NB4 (cell line): Measurements from ENCODE around the gene CNGA2.

Experiments
- DNase-seq: peaks from one replicate; pipeline ENCODE4 v3.0.0; 2010; ENCODE audit warnings: low read depth
- H3K4me3 ChIP-seq: one replicate; pipeline ENCODE4 v1.5.1; 2011; ENCODE audit warnings: mild to moderate bottlenecking, low read depth, low read length, moderate library complexity
- CTCF ChIP-seq: IDR thresholded peaks from one replicate; pipeline ENCODE4 v1.5.1; 2012; ENCODE audit warnings: low read depth, low read length
- MAX ChIP-seq: IDR thresholded peaks from 2 replicates; pipeline ENCODE4 v1.6.1; 2011; ENCODE audit warnings: low read depth, low read length
- MYC ChIP-seq: IDR thresholded peaks from 2 replicates; pipeline ENCODE4 v1.6.1; 2011; ENCODE audit warnings: low read depth, low read length
- POLR2A ChIP-seq: IDR thresholded peaks from 2 replicates; pipeline ENCODE4 v1.6.1; 2011; ENCODE audit warnings: mild to moderate bottlenecking; ENCODE audit not compliant: insufficient read length; ENCODE audit errors: extremely low read depth

CNGA2 gene

GRCh38 chrX:151726751-151727150 lies 7.8 kb upstream of the CNGA2 start:
- no peak for DNase-seq
- TF ChIP-seq CTCF (no peak), MAX (no peak), MYC (no peak), POLR2A (no peak)
- H3K4me3 ChIP-seq, result no peak overlapping the region

GRCh38 chrX:151727346-151727745 lies 7.2 kb upstream of the CNGA2 start:
- no peak overlapping the region for H3K4me3 ChIP-seq
- DNase-seq, result no peak
- TF ChIP-seq POLR2A (no peak), MYC (no peak), CTCF (no peak), MAX (no peak)

- no peak for DNase-seq
These were observed 5.4 kb upstream of the CNGA2 start for GRCh38 chrX:151729056-151729725.

GRCh38 chrX:151735219-151735618 lies 673 bp downstream of the CNGA2 start:
- TF ChIP-seq POLR2A (no peak), MYC (no peak), MAX (no peak), CTCF (no peak)
- H3K4me3 ChIP-seq, result no peak overlapping the region
- no peak for DNase-seq

More at GRCh38 chrX:151729056-151729725, 5.4 kb upstream of the CNGA2 start:
- no peak overlapping the region for H3K4me3 ChIP-seq
- no peak for TF ChIP-seq POLR2A
- TF ChIP-seq MAX, result no peak
- TF ChIP-seq CTCF, result no peak
- TF ChIP-seq MYC, result no peak

GRCh38 chrX:151736685-151737084 lies 2.1 kb downstream of the CNGA2 start:
- TF ChIP-seq MAX, result no peak
- no peak for TF ChIP-seq CTCF
- TF ChIP-seq MYC, result no peak
- TF ChIP-seq POLR2A, result no peak
- no peak for DNase-seq
- no peak overlapping the region for H3K4me3 ChIP-seq
